Neural cell (in vitro differentiated cells): Measurements from ENCODE around the gene GBP3.

Source experiments
- CTCF ChIP-seq: fragments of 450-650 bp; IDR thresholded peaks from 2 replicates; pipeline ENCODE4 v1.5.1; 2014; ENCODE audit warnings: antibody characterized with exemption, mild to moderate bottlenecking, moderate library complexity; ENCODE audit not compliant: poor library complexity, severe bottlenecking
- EP300 ChIP-seq: fragments of 450-650 bp; conservative IDR thresholded peaks from 2 replicates; pipeline ENCODE4 v1.6.1; 2014; ENCODE audit warnings: antibody characterized with exemption, mild to moderate bottlenecking, moderate library complexity; ENCODE audit not compliant: poor library complexity, severe bottlenecking
- EZH2 ChIP-seq: fragments of 200-600, 300-800 bp; shearing (Covaris generic), sonication (generic); IDR thresholded peaks from 2 replicates; pipeline ENCODE4 v1.6.1; 2014; ENCODE audit warnings: antibody characterized with exemption, low read length, borderline replicate concordance, mild to moderate bottlenecking; ENCODE audit not compliant: insufficient read depth, poor library complexity, severe bottlenecking
- POLR2AphosphoS5 ChIP-seq: IDR thresholded peaks from 2 replicates; pipeline ENCODE4 v1.6.1; 2012
- SMC3 ChIP-seq: fragments of 450-650 bp; conservative IDR thresholded peaks from 2 replicates; pipeline ENCODE4 v1.6.1; 2014; ENCODE audit warnings: antibody characterized with exemption, mild to moderate bottlenecking, moderate library complexity; ENCODE audit not compliant: poor library complexity
- TAF1 ChIP-seq: IDR thresholded peaks from 2 replicates; pipeline ENCODE4 v1.6.1; 2012; ENCODE audit warnings: low read depth

DNA sequence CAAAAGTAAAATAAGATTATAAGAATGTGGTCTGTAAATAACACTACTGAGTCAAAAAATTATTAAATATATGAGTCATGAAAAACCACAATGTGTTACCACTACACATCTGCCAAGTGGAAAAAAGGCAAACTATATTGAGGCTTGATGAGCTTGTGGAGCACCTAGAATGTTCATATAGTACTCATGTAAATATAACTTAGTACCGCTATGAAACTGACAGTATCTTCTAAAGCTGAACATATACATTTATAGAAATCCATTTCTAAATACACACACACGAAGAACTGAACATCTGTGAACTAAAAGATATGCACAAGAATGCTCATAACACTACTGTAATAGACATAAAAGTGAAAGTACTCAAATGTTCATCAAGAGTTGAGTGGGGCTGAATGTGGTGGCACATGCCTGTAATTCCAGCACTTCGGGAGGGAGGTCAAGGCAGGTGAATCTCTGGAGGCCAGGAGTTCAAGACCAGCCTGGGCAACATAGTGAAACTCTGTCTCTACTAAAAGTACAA is 18.5 kb upstream of the GBP3 start:
- TF ChIP-seq SMC3 (no peak), TAF1 (no peak), CTCF (no peak), EP300 (no peak), EZH2 (no peak), POLR2AphosphoS5 (no peak)
